Measurements from ENCODE around the gene ATP8A2.
"Not testable (repeated sequence)": the region's sequence is repeated elsewhere in the genome, so short reads cannot be mapped to it uniquely, and the experiment has no call there.

ATP8A2 gene

GRCh38 chr13:25819856-25820530, 448.2 kb downstream of the ATP8A2 start:
- Histone ChIP-seq H3F3A (ENCODE audit: insufficient read depth, low read length) (no peaks in the 10 kb centered on the region), H3K9ac (ENCODE audit: low read length) (no peak overlapping the region), H3K79me2 (ENCODE audit: low read length) (no peaks in the 10 kb centered on the region), H4K20me1 (ENCODE audit: insufficient read depth, low read length) (no peaks in the 10 kb centered on the region), H3K27me3 (replicated peaks; ENCODE audit: insufficient read depth, low read length) (no peaks in the 10 kb centered on the region), H3K27ac (ENCODE audit: low read length) (no peak overlapping the region), H3K4me3 (ENCODE audit: low read length) (no peak overlapping the region), H3K9me3 (replicated peaks; ENCODE audit: insufficient read depth, low read length) (no peaks in the 10 kb centered on the region), H2AFZ (ENCODE audit: low read length) (no peak overlapping the region), H3K4me2 (ENCODE audit: low read depth, low read length) (no peak overlapping the region), H3K4me1 (ENCODE audit: low read length) (no peaks in the 10 kb centered on the region), H3K36me3 (replicated peaks; ENCODE audit: insufficient read depth, low read length) (no peaks in the 10 kb centered on the region), H3K9me2 (replicated peaks; ENCODE audit: insufficient read depth, low read length) (no peaks in the 10 kb centered on the region)
- no peak for DNase-seq
- no peak for TF ChIP-seq EZH2phosphoT487 (IDR thresholded peaks at IDR 0.05; ENCODE audit: low read length)
- no peak for TF ChIP-seq EZH2 (optimal IDR thresholded peaks at IDR 0.05; ENCODE audit: low read depth, low read length)
- no peak for TF ChIP-seq CTCF (IDR thresholded peaks at IDR 0.05; ENCODE audit: low read length)

DNA sequence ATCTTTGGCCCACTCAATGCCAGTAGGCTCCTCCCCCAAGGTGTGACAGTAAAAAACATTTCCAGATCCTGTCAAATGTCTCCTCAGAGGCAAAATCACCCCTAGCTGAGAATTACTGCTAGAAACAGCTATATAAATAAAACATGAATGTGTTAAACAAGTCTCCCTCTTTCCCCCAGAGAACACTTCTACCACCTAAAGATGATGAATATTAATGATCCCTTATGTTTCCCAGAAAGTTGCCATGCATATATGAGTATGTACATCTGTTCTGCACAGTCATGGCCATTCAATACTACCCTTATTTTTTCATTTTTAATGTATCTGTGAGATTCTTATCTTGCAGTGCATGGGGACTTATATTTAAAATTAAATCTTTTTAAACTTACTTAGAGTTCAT, 450.0 kb downstream of the ATP8A2 start:
- Histone ChIP-seq H3K79me2 (ENCODE audit: low read length) (no peaks in the 10 kb centered on the region), H3K27ac (ENCODE audit: low read length) (no peak overlapping the region), H4K20me1 (ENCODE audit: insufficient read depth, low read length) (no peaks in the 10 kb centered on the region), H3K4me2 (ENCODE audit: low read depth, low read length) (no peak overlapping the region), H3K9me3 (replicated peaks; ENCODE audit: insufficient read depth, low read length) (no peaks in the 10 kb centered on the region), H3K27me3 (replicated peaks; ENCODE audit: insufficient read depth, low read length) (no peaks in the 10 kb centered on the region), H3F3A (ENCODE audit: insufficient read depth, low read length) (no peaks in the 10 kb centered on the region), H3K4me3 (ENCODE audit: low read length) (no peak overlapping the region), H3K4me1 (ENCODE audit: low read length) (no peaks in the 10 kb centered on the region), H2AFZ (ENCODE audit: low read length) (no peak overlapping the region), H3K36me3 (replicated peaks; ENCODE audit: insufficient read depth, low read length) (no peaks in the 10 kb centered on the region), H3K9me2 (replicated peaks; ENCODE audit: insufficient read depth, low read length) (no peaks in the 10 kb centered on the region), H3K9ac (ENCODE audit: low read length) (no peak overlapping the region)
- no peak for DNase-seq
- no peak for TF ChIP-seq EZH2phosphoT487 (IDR thresholded peaks at IDR 0.05; ENCODE audit: low read length)
- no peak for TF ChIP-seq EZH2 (optimal IDR thresholded peaks at IDR 0.05; ENCODE audit: low read depth, low read length)
- no peak for TF ChIP-seq CTCF (IDR thresholded peaks at IDR 0.05; ENCODE audit: low read length)

- not testable (repeated sequence) for DNase-seq; H3K36me3 ChIP-seq (replicated peaks; ENCODE audit: insufficient read depth, low read length); H3K4me1 ChIP-seq (ENCODE audit: low read length); H3K4me2 ChIP-seq (ENCODE audit: low read depth, low read length); H2AFZ ChIP-seq (ENCODE audit: low read length); H3K9ac ChIP-seq (ENCODE audit: low read length); H4K20me1 ChIP-seq (ENCODE audit: insufficient read depth, low read length); H3K9me2 ChIP-seq (replicated peaks; ENCODE audit: insufficient read depth, low read length); H3K79me2 ChIP-seq (ENCODE audit: low read length); H3K27me3 ChIP-seq (replicated peaks; ENCODE audit: insufficient read depth, low read length); H3F3A ChIP-seq (ENCODE audit: insufficient read depth, low read length); H3K9me3 ChIP-seq (replicated peaks; ENCODE audit: insufficient read depth, low read length); H3K4me3 ChIP-seq (ENCODE audit: low read length); H3K27ac ChIP-seq (ENCODE audit: low read length)
Measured at GRCh38 chr13:25827221-25827620, 455.4 kb downstream of the ATP8A2 start.

DNA sequence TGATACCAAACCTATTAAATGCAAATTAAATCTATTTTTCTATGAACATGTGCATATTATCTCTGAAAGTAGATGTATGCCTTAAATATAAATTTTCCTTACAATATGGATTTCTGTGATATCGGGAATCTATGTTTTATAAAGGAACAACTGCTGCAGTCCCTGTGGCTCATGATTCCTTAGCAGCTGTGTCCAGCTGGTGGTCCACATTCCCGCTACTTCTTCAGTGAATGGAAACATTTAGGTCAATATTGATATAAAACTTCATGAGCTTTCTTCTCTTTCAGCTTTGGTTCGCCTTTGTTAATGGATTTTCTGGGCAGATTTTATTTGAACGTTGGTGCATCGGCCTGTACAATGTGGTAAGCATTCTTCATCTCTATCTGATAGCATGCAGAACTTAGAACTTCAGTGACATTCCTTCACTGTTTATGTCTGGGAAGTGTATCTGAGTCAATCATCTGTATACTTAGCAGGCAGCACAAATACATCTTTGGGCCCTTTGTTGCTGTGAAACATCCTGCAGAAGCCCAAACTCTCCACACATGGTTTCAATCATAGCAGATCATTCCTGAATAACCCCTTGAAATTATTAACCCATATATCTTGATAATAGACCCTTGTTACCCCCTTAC, 456.2 kb downstream of the ATP8A2 start:
- H3K9me2 ChIP-seq (replicated peaks; ENCODE audit: insufficient read depth, low read length), result no peaks in the 10 kb centered on the region
- no peaks in the 10 kb centered on the region for H3K9me3 ChIP-seq (replicated peaks; ENCODE audit: insufficient read depth, low read length)
- H3K9ac ChIP-seq (ENCODE audit: low read length), result no peak overlapping the region
- H2AFZ ChIP-seq (ENCODE audit: low read length), result no peak overlapping the region
- H3K27me3 ChIP-seq (replicated peaks; ENCODE audit: insufficient read depth, low read length), result no peaks in the 10 kb centered on the region
- H3K36me3 ChIP-seq (replicated peaks; ENCODE audit: insufficient read depth, low read length), result no peaks in the 10 kb centered on the region
- no peak for DNase-seq
- H4K20me1 ChIP-seq (ENCODE audit: insufficient read depth, low read length), result no peaks in the 10 kb centered on the region
- H3K4me2 ChIP-seq (ENCODE audit: low read depth, low read length), result no peak overlapping the region
- no peaks in the 10 kb centered on the region for H3K79me2 ChIP-seq (ENCODE audit: low read length)
- H3F3A ChIP-seq (ENCODE audit: insufficient read depth, low read length), result no peaks in the 10 kb centered on the region
- H3K4me1 ChIP-seq (ENCODE audit: low read length), result no peaks in the 10 kb centered on the region
- H3K27ac ChIP-seq (ENCODE audit: low read length), result no peak overlapping the region
- TF ChIP-seq EZH2 (optimal IDR thresholded peaks at IDR 0.05; ENCODE audit: low read depth, low read length), result no peak
- no peak overlapping the region for H3K4me3 ChIP-seq (ENCODE audit: low read length)

All from MM.1S (cell line).